Kidney epithelial cell (primary cell): Measurements from ENCODE around the gene NEK3. TPM values are rescaled to one million over a fixed set of nuclear protein-coding genes. Genes with fewer than 3 reads are reported as not detected.
"Not testable (repeated sequence)": the region's sequence is repeated elsewhere in the genome, so short reads cannot be mapped to it uniquely, and the experiment has no call there.

ENCODE experiments used
- DNase-seq: peaks from one replicate; pipeline ENCODE4 v3.0.0-alpha.2; 2010; ENCODE audit warnings: low read depth
- H3K27me3 ChIP-seq: 2 replicates; pipeline ENCODE4 v1.6.0; 2011; ENCODE audit warnings: low read length; ENCODE audit not compliant: control insufficient read depth, insufficient read depth
- H3K36me3 ChIP-seq: 2 replicates; pipeline ENCODE4 v1.5.1; 2011; ENCODE audit warnings: low read length; ENCODE audit not compliant: control insufficient read depth, insufficient read depth
- H3K4me3 ChIP-seq: 2 replicates; pipeline ENCODE4 v1.5.1; 2011; ENCODE audit warnings: low read depth, mild to moderate bottlenecking, control low read depth, low read length
- CTCF ChIP-seq: IDR thresholded peaks from 2 replicates; pipeline ENCODE4 v1.5.1; 2011; ENCODE audit warnings: mild to moderate bottlenecking, moderate library complexity, low read length, control low read depth, inconsistent platforms; ENCODE audit not compliant: insufficient read depth, poor library complexity, severe bottlenecking
- total RNA-seq: library from RNA; depleted of rRNA; stranded (reverse); fragments of >200 nt; gene quantifications from 2 replicates; pipeline ENCODE4 v1.2.3, GENCODE V29; 2015

Gene NEK3
- total RNA-seq, 1 donor from 2014 or later: 9.9 TPM

GRCh38 chr13:52104624-52105023 lies 54.8 kb downstream of the NEK3 start:
- Histone ChIP-seq H3K4me3 (no peak overlapping the region), H3K27me3 (no peaks in the 10 kb centered on the region), H3K36me3 (no peaks in the 10 kb centered on the region)
- no peak for TF ChIP-seq CTCF
- no peak for DNase-seq

DNA sequence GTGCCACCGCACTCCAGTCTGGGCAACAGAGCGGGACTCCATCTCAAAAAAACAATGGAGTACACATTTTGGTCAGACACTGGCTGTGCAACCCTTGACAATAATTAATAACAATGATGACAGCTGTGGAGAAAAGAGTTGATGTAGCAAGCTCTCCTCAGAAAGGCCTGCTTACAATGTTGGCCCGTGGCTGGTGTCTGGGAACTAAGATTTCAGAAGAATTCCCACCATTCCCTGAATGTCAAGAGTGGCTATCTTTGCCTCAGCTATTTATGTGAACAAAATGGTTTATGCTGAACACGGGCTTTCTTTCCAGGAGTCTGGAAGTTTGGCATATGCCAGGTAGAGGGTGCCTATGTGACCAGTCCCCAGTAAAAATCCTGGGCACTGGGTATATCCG lies 56.0 kb downstream of the NEK3 start:
- Histone ChIP-seq H3K27me3 (no peaks in the 10 kb centered on the region), H3K36me3 (no peaks in the 10 kb centered on the region), H3K4me3 (no peak overlapping the region)
- DNase-seq: no peak
- no peak for TF ChIP-seq CTCF

DNA sequence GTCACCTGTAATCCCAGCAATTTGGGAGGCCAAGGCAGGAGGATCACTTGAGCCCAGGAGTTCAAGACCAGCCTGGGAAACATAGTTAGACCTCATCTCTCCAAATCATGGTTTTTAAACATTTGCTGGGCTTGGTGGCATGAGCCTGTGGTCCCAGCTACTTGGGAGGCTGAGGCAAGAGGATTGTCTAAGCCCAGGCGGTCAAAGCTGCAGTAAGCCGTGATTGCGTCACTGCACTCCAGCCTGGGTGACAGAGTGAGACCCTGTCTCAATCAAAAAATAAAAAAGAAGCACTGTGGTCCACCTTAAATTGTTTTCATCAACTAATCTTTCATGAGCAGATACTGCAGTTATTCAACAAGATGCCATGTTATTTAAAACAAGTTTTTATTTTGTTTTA lies 57.0 kb downstream of the NEK3 start:
- not testable (repeated sequence) for H3K27me3 ChIP-seq, H3K36me3 ChIP-seq, DNase-seq, H3K4me3 ChIP-seq

- no peak for TF ChIP-seq CTCF
- no peak for DNase-seq
- H3K36me3 ChIP-seq: no peaks in the 10 kb centered on the region
Observed at GRCh38 chr13:52097197-52097596, 62.2 kb downstream of the NEK3 start.

DNA sequence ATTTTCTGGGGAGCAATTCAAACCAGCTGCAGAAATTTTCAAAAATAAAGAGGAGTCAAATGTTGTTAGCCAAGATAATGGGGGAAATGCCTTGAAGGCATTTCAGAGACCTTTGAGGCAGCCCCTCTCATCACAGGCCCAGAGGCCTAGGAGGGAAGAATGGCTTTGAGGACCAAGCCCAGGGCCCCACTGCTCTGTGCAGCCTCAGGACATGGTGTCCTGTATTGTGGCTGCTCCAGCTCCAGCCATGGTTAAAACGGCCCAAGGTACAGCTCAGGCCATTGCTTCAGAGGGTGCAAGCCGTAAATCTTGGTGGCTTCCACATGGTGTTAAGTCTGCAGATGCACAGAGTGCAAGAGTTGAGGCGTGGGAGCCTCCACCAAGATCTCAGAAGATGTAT lies 62.6 kb downstream of the NEK3 start:
- H3K36me3 ChIP-seq: no peaks in the 10 kb centered on the region
- no peak for DNase-seq
- no peaks in the 10 kb centered on the region for H3K27me3 ChIP-seq
- H3K4me3 ChIP-seq: no peak overlapping the region
- TF ChIP-seq CTCF: no peak

More at GRCh38 chr13:52097197-52097596, 62.2 kb downstream of the NEK3 start:
- H3K4me3 ChIP-seq: no peak overlapping the region
- no peaks in the 10 kb centered on the region for H3K27me3 ChIP-seq

DNA sequence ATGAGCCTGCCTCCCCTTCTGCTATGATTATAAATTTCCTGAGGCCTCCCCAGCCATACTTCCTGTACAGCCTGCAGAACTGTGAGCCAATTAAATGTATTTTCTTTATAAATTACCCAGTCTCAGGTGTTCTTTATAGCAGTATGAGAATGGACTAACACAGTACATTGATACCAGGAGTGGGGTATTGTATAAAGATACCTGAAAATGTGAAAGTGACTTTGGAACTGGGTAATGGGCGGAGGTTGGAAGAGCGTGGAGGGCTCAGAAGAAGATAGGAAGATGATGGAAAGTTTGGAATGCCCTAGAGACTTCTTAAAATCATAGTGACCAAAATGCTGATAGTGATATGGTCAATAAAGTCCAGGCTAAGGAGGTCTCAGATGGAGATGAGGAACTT lies 63.3 kb downstream of the NEK3 start:
- no peak for TF ChIP-seq CTCF
- Histone ChIP-seq H3K36me3 (no peaks in the 10 kb centered on the region), H3K4me3 (no peak overlapping the region), H3K27me3 (no peaks in the 10 kb centered on the region)
- no peak for DNase-seq
